ENCODE measurements around the gene CAMKMT. TPM values are rescaled to one million over a fixed set of nuclear protein-coding genes. Genes with fewer than 3 reads are reported as not detected.

The CAMKMT gene
- total RNA-seq: 5.8 and 9.4 TPM in 2 replicates

GRCh38 chr2:44361330-44362206 is at the start of gene CAMKMT, which contains the start of gene PREPL:
Gene CAMKMT, plus strand, starts transcription at chr2:44361947.
Gene PREPL, minus strand, starts transcription at chr2:44361494. Its CDS starts 15,152 bp downstream, at chr2:44346342.

Other genes starting within 250 kb of the CAMKMT start
- 26.3 and 27.3 TPM in 2 replicates for gene PPM1B, start 193.1 kb upstream of the CAMKMT start, total RNA-seq
- gene SLC3A1, start 86.5 kb upstream of the CAMKMT start, total RNA-seq: not detected in 2 replicates
- 45.1 and 45.3 TPM in 2 replicates for gene PREPL, start 453 bp upstream of the CAMKMT start, total RNA-seq

Measured in smooth muscle cell of bladder (primary cell).